ENCODE results near the gene RHBDL2. TPM values are rescaled to one million over a fixed set of nuclear protein-coding genes. Genes with fewer than 3 reads are reported as not detected.

Gene RHBDL2, protein sequence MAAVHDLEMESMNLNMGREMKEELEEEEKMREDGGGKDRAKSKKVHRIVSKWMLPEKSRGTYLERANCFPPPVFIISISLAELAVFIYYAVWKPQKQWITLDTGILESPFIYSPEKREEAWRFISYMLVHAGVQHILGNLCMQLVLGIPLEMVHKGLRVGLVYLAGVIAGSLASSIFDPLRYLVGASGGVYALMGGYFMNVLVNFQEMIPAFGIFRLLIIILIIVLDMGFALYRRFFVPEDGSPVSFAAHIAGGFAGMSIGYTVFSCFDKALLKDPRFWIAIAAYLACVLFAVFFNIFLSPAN
- total RNA-seq (2021) (31.6 and 36.9 TPM in 2 replicates), Bru-seq, nascent RNA (percentile 75 among the genes with signal in this experiment), BruChase-seq, experiment 1, labeled RNA remaining after a 2-hour chase (percentile 69 among the genes with signal in this experiment), BruChase-seq, experiment 2, labeled RNA remaining after a 6-hour chase (percentile 67 among the genes with signal in this experiment)
- long read RNA-seq, transcript RHBDL2-202 (8 exons, 1,837 nt): major isoform, 62 of 95 reads
- long read RNA-seq, partial matches to known transcripts: 15 of 95 reads
- long read RNA-seq, other reads (novel, unspliced or antisense): 18 of 95 reads

DNA sequence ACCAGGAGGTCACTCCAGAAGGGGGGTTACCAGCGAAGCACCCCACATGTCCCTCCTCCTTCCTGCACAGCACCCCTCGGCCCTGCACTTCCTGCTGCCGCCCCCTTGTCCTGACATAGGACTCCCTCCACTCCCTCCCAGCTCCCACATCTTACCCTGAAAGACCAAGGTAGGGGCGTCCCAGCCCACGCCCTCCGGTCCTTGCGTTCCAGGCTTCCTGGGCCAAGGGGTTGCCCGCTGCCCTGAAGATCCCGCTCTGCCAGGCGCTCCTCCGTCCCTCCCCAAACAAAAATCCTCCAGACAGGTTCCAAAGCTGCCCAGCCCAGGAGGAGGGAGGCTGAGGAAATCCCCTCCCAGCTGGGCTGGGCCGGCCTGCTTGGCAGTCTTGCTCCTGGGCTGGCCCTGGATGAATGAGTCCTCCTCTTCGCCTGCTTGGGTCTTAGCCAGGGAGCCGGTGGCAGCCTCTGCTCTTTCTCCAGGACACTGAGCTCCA lies at the start of gene RHBDL2:
Gene RHBDL2 (minus strand): TSS at position 304 of the 493 bp plus-strand sequence. CDS start 22,618 bp downstream, outside the sequence.
- Histone ChIP-seq H3K27ac (no peak within 1 kb of the TSS), H3K9me3 (ENCODE audit: insufficient read depth, low read depth) (no peaks in the 10 kb centered on the region), H3K36me3 (ENCODE audit: low read depth) (no peaks in the 10 kb centered on the region), H3K4me1 (replicated peaks; ENCODE audit: insufficient read depth) (peaks cover 5% of the 10 kb centered on the region; the same call in 1 of the 2 replicates), H3K4me3 (peak within 1 kb of the TSS; percentile 66), H3F3A (ENCODE audit: insufficient read depth, low read depth) (no peaks in the 10 kb centered on the region), H3K9me2 (ENCODE audit: insufficient read depth) (no peaks in the 10 kb centered on the region), H2AFZ (peak within 1 kb of the TSS; percentile 81), H4K20me1 (ENCODE audit: insufficient read depth) (no peaks in the 10 kb centered on the region), H3K4me2 (peak within 1 kb of the TSS; percentile 88), H3K79me2 (ENCODE audit: low read depth) (no peaks in the 10 kb centered on the region), H3K27me3 (ENCODE audit: insufficient read depth, low read depth) (no peaks in the 10 kb centered on the region)
- intact Hi-C loops (cut with micrococcal nuclease; ENCODE audit: unreplicated experiment): loop anchor here (1.0 to 2.0 kb wide), 2 partner anchors 17 to 49 kb away; no protein-coding TSS in a partner anchor
- ChIA-PET POLR2A (ENCODE audit: unreplicated experiment) (interaction anchor here (0.6 to 0.7 kb wide), 4 partner anchors 19 to 186 kb away, joined by 3 to 6 read pairs (median 3); partner anchors contain the start of gene RRAGC), CTCF (interaction anchor here (0.8 kb wide), 1 partner anchor 18 kb away, joined by 4 read pairs; no protein-coding TSS in a partner anchor)
- no TSS peak for BruUV-seq (replicated peaks)
- DNase-seq: peak; percentile 71 to 87
- TF ChIP-seq, protein P1, sequence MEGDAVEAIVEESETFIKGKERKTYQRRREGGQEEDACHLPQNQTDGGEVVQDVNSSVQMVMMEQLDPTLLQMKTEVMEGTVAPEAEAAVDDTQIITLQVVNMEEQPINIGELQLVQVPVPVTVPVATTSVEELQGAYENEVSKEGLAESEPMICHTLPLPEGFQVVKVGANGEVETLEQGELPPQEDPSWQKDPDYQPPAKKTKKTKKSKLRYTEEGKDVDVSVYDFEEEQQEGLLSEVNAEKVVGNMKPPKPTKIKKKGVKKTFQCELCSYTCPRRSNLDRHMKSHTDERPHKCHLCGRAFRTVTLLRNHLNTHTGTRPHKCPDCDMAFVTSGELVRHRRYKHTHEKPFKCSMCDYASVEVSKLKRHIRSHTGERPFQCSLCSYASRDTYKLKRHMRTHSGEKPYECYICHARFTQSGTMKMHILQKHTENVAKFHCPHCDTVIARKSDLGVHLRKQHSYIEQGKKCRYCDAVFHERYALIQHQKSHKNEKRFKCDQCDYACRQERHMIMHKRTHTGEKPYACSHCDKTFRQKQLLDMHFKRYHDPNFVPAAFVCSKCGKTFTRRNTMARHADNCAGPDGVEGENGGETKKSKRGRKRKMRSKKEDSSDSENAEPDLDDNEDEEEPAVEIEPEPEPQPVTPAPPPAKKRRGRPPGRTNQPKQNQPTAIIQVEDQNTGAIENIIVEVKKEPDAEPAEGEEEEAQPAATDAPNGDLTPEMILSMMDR (conservative IDR thresholded peaks at IDR 0.05): no peak
- no peak for TF ChIP-seq EZH2 (IDR thresholded peaks at IDR 0.05; ENCODE audit: low read depth)

DNA sequence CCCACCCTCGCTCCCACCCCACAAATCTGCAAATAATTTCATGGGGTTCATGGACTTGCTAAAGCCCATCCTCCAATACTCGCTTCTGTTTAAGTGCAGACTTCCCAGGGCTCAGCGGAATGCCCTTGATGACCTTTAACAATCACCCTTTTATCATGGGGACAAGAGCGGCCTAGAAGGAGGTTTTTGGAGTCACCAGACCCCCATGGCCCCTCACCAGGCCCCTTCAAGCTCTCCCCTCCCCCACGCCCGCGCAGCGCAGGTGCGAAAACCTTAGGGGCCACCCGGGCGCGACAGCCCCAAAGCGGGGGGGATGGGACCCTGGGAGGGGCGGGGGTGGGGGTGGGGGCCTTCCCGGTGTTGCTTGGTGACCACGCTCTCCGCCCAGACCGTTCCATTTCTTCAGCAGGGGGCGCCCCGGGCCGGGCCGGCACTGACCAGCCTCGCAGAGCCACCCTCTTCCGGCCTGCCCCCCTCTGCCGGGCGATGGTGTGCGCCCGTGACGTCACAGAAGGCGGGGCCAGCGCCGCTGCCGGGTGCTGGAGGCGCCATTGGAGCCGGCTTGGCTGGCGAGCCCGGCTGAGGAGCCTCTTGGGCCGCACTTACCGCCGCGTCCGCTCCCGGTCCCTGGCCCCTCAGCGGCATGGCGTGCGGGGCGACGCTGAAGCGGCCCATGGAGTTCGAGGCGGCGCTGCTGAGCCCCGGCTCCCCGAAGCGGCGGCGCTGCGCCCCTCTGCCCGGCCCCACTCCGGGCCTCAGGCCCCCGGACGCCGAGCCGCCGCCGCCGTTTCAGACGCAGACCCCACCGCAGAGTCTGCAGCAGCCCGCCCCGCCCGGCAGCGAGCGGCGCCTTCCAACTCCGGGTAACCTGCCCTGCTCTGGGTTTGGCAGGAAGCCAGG lies 49.4 kb upstream of the RHBDL2 start, which contains the start of gene AKIRIN1:
Gene AKIRIN1 (plus strand): TSS at position 539 of the 900 bp plus-strand sequence. CDS start 105 bp downstream, at position 644.
- BruUV-seq (replicated peaks): no TSS peak
- Histone ChIP-seq H3K9me2 (ENCODE audit: insufficient read depth) (no peaks in the 10 kb centered on the region), H4K20me1 (ENCODE audit: insufficient read depth) (peaks cover 40% of the 10 kb centered on the region), H3K79me2 (ENCODE audit: low read depth) (peaks cover 48% of the 10 kb centered on the region), H3K27me3 (ENCODE audit: insufficient read depth, low read depth) (no peaks in the 10 kb centered on the region), H3K9me3 (ENCODE audit: insufficient read depth, low read depth) (no peaks in the 10 kb centered on the region), H3F3A (ENCODE audit: insufficient read depth, low read depth) (peaks cover 34% of the 10 kb centered on the region), H2AFZ (peak within 1 kb of the TSS; percentile 87), H3K4me1 (replicated peaks; ENCODE audit: insufficient read depth) (peaks cover 37% of the 10 kb centered on the region), H3K4me3 (peak within 1 kb of the TSS; percentile 90), H3K27ac (peak within 1 kb of the TSS; percentile 33; the same call in 1 of the 2 replicates), H3K4me2 (peak within 1 kb of the TSS; percentile 90), H3K36me3 (ENCODE audit: low read depth) (0 out of 2 replicates have a peak, but pooled peaks cover 4% of the 10 kb centered on the region)
- ChIA-PET CTCF (interaction anchor here (0.9 kb wide), 1 partner anchor 31 kb away, joined by 3 read pairs; no protein-coding TSS in a partner anchor), POLR2A (ENCODE audit: unreplicated experiment) (interaction anchor here (0.9 kb wide), 1 partner anchor 35 kb away, joined by 8 read pairs; the partner anchor contains the start of gene NDUFS5)
- TF ChIP-seq EZH2 (IDR thresholded peaks at IDR 0.05; ENCODE audit: low read depth): no peak
- TF ChIP-seq, protein P1 (conservative IDR thresholded peaks at IDR 0.05): 0 out of 2 replicates have a peak, but pooled peaks have one; percentile 21
- DNase-seq: peak; percentile 86 to 100
- intact Hi-C loops (cut with micrococcal nuclease; ENCODE audit: unreplicated experiment): loop anchor here (1.0 to 5.0 kb wide), 5 partner anchors 32 to 132 kb away; partner anchors contain the start of genes MYCBP, NDUFS5, RHBDL2 and RRAGC
